HepG2 (cell line): ENCODE measurements around the gene VPS54. TPM values are rescaled to one million over a fixed set of nuclear protein-coding genes. Genes with fewer than 3 reads are reported as not detected.
A peak's percentile ranks its signal among the peaks of the same experiment; 100 is the strongest.

Source experiments
- AGO2 ChIP-seq: fragments of 200-400 bp; formaldehyde crosslinking; optimal IDR thresholded peaks from 2 replicates; pipeline ENCODE3; 2017; ENCODE audit warnings: mild to moderate bottlenecking, low read depth, low read length, moderate library complexity
- BCL6 ChIP-seq: IDR thresholded peaks from 2 replicates; pipeline ENCODE4 v1.6.1; 2016; ENCODE audit warnings: missing genetic modification reagents, missing compliant biosample characterization
- CBX2 ChIP-seq, 2 experiments: fragments of 200-600 bp in 1 of 2; sonication (generic); formaldehyde crosslinking in 1 of 2; IDR thresholded peaks; 2 replicates each; pipeline versions ENCODE4 v1.7.0 to v1.8.1; 2018 to 2022; ENCODE audit warnings: low read depth in 2 of 2, low read length in 1 of 2, mild to moderate bottlenecking in 1 of 2, missing genetic modification reagents in 1 of 2
- E2F1 ChIP-seq: sonication (generic); formaldehyde crosslinking; IDR thresholded peaks from 2 replicates; pipeline ENCODE4 v1.5.0; 2020; ENCODE audit warnings: missing genetic modification reagents
- ERF ChIP-seq: IDR thresholded peaks from 2 replicates; pipeline ENCODE4 v1.6.1; 2018; ENCODE audit warnings: missing biosample characterization, missing genetic modification reagents
- ETV5 ChIP-seq: IDR thresholded peaks from 2 replicates; pipeline ENCODE4 v1.6.1; 2018; ENCODE audit warnings: missing biosample characterization, missing genetic modification reagents, inconsistent platforms, borderline replicate concordance
- FLYWCH1 ChIP-seq: sonication (generic); formaldehyde crosslinking; IDR thresholded peaks from 2 replicates; pipeline ENCODE4 v1.8.1; 2023; ENCODE audit warnings: mild to moderate bottlenecking, missing genetic modification reagents
- JARID2 ChIP-seq: sonication (generic); formaldehyde crosslinking; IDR thresholded peaks from 2 replicates; pipeline ENCODE4 v1.8.1; 2023; ENCODE audit warnings: missing genetic modification reagents, inconsistent platforms; ENCODE audit not compliant: insufficient replicate concordance
- MTERF4 ChIP-seq: sonication (generic); formaldehyde crosslinking; IDR thresholded peaks from 2 replicates; pipeline ENCODE4 v1.8.0; 2023; ENCODE audit warnings: mild to moderate bottlenecking, missing genetic modification reagents
- NONO ChIP-seq, 2 experiments: fragments of 450-650 bp in 1 of 2; sonication (generic) in 1 of 2; formaldehyde crosslinking in 1 of 2; IDR thresholded peaks in 1 of 2; conservative IDR thresholded peaks in 1 of 2; 2 replicates each; pipeline versions ENCODE4 v1.6.1 to v1.8.0; 2017 to 2022; ENCODE audit warnings: mild to moderate bottlenecking in 1 of 2, missing genetic modification reagents in 1 of 2, moderate library complexity in 1 of 2
- PAXIP1 ChIP-seq: sonication (generic); formaldehyde crosslinking; conservative IDR thresholded peaks from 2 replicates; pipeline ENCODE4 v1.4.0; 2020; ENCODE audit warnings: mild to moderate bottlenecking, missing genetic modification reagents, moderate library complexity
- PHF20 ChIP-seq: sonication (generic); formaldehyde crosslinking; IDR thresholded peaks from 2 replicates; pipeline ENCODE4 v1.5.0; 2020; ENCODE audit warnings: mild to moderate bottlenecking, missing genetic modification reagents
- REXO4 ChIP-seq: sonication (generic); formaldehyde crosslinking; IDR thresholded peaks from 2 replicates; pipeline ENCODE4 v1.8.0; 2022; ENCODE audit warnings: missing genetic modification reagents, mild to moderate bottlenecking, borderline replicate concordance
- SNAPC2 ChIP-seq: sonication (generic); formaldehyde crosslinking; IDR thresholded peaks from 2 replicates; pipeline ENCODE4 v1.8.1; 2022; ENCODE audit warnings: mild to moderate bottlenecking, missing genetic modification reagents
- TP53 ChIP-seq: sonication (generic); formaldehyde crosslinking; conservative IDR thresholded peaks from 2 replicates; pipeline ENCODE4 v1.4.0; 2020; ENCODE audit warnings: missing genetic modification reagents
- TRIM24 ChIP-seq: sonication (generic); formaldehyde crosslinking; IDR thresholded peaks from 2 replicates; pipeline ENCODE4 v1.8.0; 2022; ENCODE audit warnings: mild to moderate bottlenecking, missing genetic modification reagents
- ZNF12 ChIP-seq: sonication (generic); formaldehyde crosslinking; IDR thresholded peaks from 2 replicates; pipeline ENCODE4 v1.5.0; 2020; ENCODE audit warnings: missing genetic modification reagents
- ZNF124 ChIP-seq: sonication (generic); formaldehyde crosslinking; IDR thresholded peaks from 2 replicates; pipeline ENCODE4 v1.4.0; 2020; ENCODE audit warnings: missing genetic modification reagents
- ZNF230 ChIP-seq: sonication (generic); formaldehyde crosslinking; IDR thresholded peaks from 2 replicates; pipeline ENCODE4 v1.4.0; 2020; ENCODE audit warnings: mild to moderate bottlenecking, missing genetic modification reagents
- ZNF235 ChIP-seq: sonication (generic); formaldehyde crosslinking; IDR thresholded peaks from 2 replicates; pipeline ENCODE4 v1.8.1; 2023; ENCODE audit warnings: mild to moderate bottlenecking, missing genetic modification reagents, borderline replicate concordance
- ZNF432 ChIP-seq: sonication (generic); formaldehyde crosslinking; IDR thresholded peaks from 2 replicates; pipeline ENCODE4 v1.5.0; 2020; ENCODE audit warnings: missing genetic modification reagents, mild to moderate bottlenecking, borderline replicate concordance
- ZNF737 ChIP-seq: sonication (generic); formaldehyde crosslinking; IDR thresholded peaks from 2 replicates; pipeline ENCODE4 v1.5.0; 2020; ENCODE audit warnings: missing genetic modification reagents, mild to moderate bottlenecking, borderline replicate concordance
- ZNF781 ChIP-seq: sonication (generic); formaldehyde crosslinking; IDR thresholded peaks from 2 replicates; pipeline ENCODE4 v1.5.1; 2020; ENCODE audit warnings: borderline replicate concordance, mild to moderate bottlenecking, missing genetic modification reagents; ENCODE audit errors: not compliant biosample characterization
- ZSCAN25 ChIP-seq: sonication (generic); formaldehyde crosslinking; IDR thresholded peaks from 2 replicates; pipeline ENCODE4 v1.8.0; 2022; ENCODE audit warnings: mild to moderate bottlenecking, missing genetic modification reagents
- polyA plus RNA-seq, 8 experiments: library from polyadenylated mRNA; depleted of rRNA in 3 of 8; stranded (reverse) in 7 of 8; unstranded in 1 of 8; fragments of >200 nt; fragmentation: Illumina TruSeq in 4 of 8; extraction: Trizol in 4 of 8; gene quantifications; 2 replicates each; pipeline versions ENCODE4 v1.2.1 to v1.2.3, GENCODE V29; 2011 to 2016; ENCODE audit warnings: low read depth in 4 of 8, missing spikeins in 1 of 8, mixed read lengths in 1 of 8; ENCODE audit not compliant: insufficient read depth in 1 of 8
- total RNA-seq, 5 experiments: library from RNA; depleted of rRNA; stranded (reverse); fragments of >200 nt; fragmentation: Illumina TruSeq; extraction: Trizol; gene quantifications; 2 replicates each; pipeline ENCODE4 v1.2.3, GENCODE V29; 2016; ENCODE audit warnings: low read depth in 1 of 5

The VPS54 gene
- total and polyA plus RNA-seq, 2 of the 13 experiments (the other 11 are each of a cell fraction or from before 2014, with no cell fraction given) = 64.7 to 77.5 TPM

- TF ChIP-seq CBX2 (IDR thresholded peaks at IDR 0.05; ENCODE audit: low read depth, low read length) = no peak
- no peak for TF ChIP-seq CBX2 (CRISPR knock-in tag; IDR thresholded peaks at IDR 0.05; ENCODE audit: low read depth)
- peak; percentile 77; the same call in 1 of the 2 replicates for TF ChIP-seq ZNF235 (CRISPR knock-in tag)
- no peak for TF ChIP-seq MTERF4 (CRISPR knock-in tag)
- TF ChIP-seq JARID2 (CRISPR knock-in tag) = peak; percentile 41
- no peak for TF ChIP-seq ZNF12 (CRISPR knock-in tag)
- TF ChIP-seq PAXIP1 (CRISPR knock-in tag) = peak; percentile 33; the same call in 1 of the 2 replicates
- peak; percentile 44; the same call in 1 of the 2 replicates for TF ChIP-seq ZNF230
- TF ChIP-seq TP53 (CRISPR knock-in tag) = 0 out of 2 replicates have a peak, but pooled peaks have one; percentile 60
- no peak for TF ChIP-seq ZNF737 (CRISPR knock-in tag)
- TF ChIP-seq SNAPC2 = no peak
- TF ChIP-seq ZNF781 (CRISPR knock-in tag) = no peak
- no peak for TF ChIP-seq ZSCAN25
- no peak for TF ChIP-seq E2F1 (CRISPR knock-in tag)
- TF ChIP-seq BCL6 (CRISPR knock-in tag) = peak; percentile 47; the same call in 1 of the 2 replicates
- TF ChIP-seq PHF20 (CRISPR knock-in tag) = no peak
- no peak for TF ChIP-seq NONO (IDR thresholded peaks at IDR 0.05)
- TF ChIP-seq NONO (CRISPR knock-in tag; conservative IDR thresholded peaks at IDR 0.05) = 0 out of 2 replicates have a peak, but pooled peaks have one; percentile 34
- 0 out of 2 replicates have a peak, but pooled peaks have one; percentile 22 for TF ChIP-seq FLYWCH1 (CRISPR knock-in tag)
- TF ChIP-seq ZNF124 (CRISPR knock-in tag) = 0 out of 2 replicates have a peak, but pooled peaks have one; percentile 70
- no peak for TF ChIP-seq TRIM24 (CRISPR knock-in tag)
- TF ChIP-seq ETV5 (CRISPR knock-in tag) = peak; percentile 47; the same call in 1 of the 2 replicates
- TF ChIP-seq REXO4 (CRISPR knock-in tag) = no peak
- no peak for TF ChIP-seq ZNF432 (CRISPR knock-in tag)
- no peak for TF ChIP-seq AGO2
- TF ChIP-seq ERF (CRISPR knock-in tag) = peak; percentile 66; the same call in 1 of the 2 replicates
Observed at GRCh38 chr2:64049633-64050220, 30.5 kb upstream of the VPS54 start (continued).
